ENCODE data around the gene FGF1.

FGF1 gene

GRCh38 chr5:142610176-142611001, 75.5 kb downstream of the FGF1 start:
- no peaks in the 10 kb centered on the region for H3K36me3 ChIP-seq (replicated peaks; ENCODE audit: low read depth, low read length)
- no peak overlapping the region for H3K9ac ChIP-seq (ENCODE audit: low read length)
- H2AFZ ChIP-seq (ENCODE audit: low read depth, low read length) = no peak overlapping the region
- no peaks in the 10 kb centered on the region for H4K20me1 ChIP-seq (ENCODE audit: insufficient read depth, low read length)
- no peak overlapping the region for H3K27ac ChIP-seq (ENCODE audit: low read length)
- H3K27me3 ChIP-seq (ENCODE audit: low read depth, low read length) = peaks cover 59% of the 10 kb centered on the region
- peaks cover 2% of the 10 kb centered on the region; the same call in 1 of the 2 replicates for H3K4me1 ChIP-seq (ENCODE audit: low read length)
- H3K79me2 ChIP-seq (ENCODE audit: low read length) = no peaks in the 10 kb centered on the region
- H3K4me3 ChIP-seq (ENCODE audit: low read length) = no peak overlapping the region
- H3K4me2 ChIP-seq (ENCODE audit: low read length) = peak overlapping the region; percentile 50
- H3K9me3 ChIP-seq (ENCODE audit: insufficient read depth, low read length) = no peaks in the 10 kb centered on the region
- TF ChIP-seq CTCF (IDR thresholded peaks at IDR 0.05; ENCODE audit: low read depth, low read length) (no peak), EZH2phosphoT487 (IDR thresholded peaks at IDR 0.05; ENCODE audit: low read depth) (no peak)

- Histone ChIP-seq H3K36me3 (replicated peaks; ENCODE audit: low read depth, low read length) (no peaks in the 10 kb centered on the region), H3K27ac (ENCODE audit: low read length) (no peak overlapping the region), H4K20me1 (ENCODE audit: insufficient read depth, low read length) (no peaks in the 10 kb centered on the region), H2AFZ (ENCODE audit: low read depth, low read length) (no peak overlapping the region), H3K9ac (ENCODE audit: low read length) (no peak overlapping the region), H3K4me2 (ENCODE audit: low read length) (no peak overlapping the region), H3K79me2 (ENCODE audit: low read length) (no peaks in the 10 kb centered on the region), H3K4me3 (ENCODE audit: low read length) (no peak overlapping the region), H3K27me3 (ENCODE audit: low read depth, low read length) (peaks cover 64% of the 10 kb centered on the region), H3K9me3 (ENCODE audit: insufficient read depth, low read length) (no peaks in the 10 kb centered on the region), H3K4me1 (ENCODE audit: low read length) (peaks cover 2% of the 10 kb centered on the region; the same call in 1 of the 2 replicates)
- TF ChIP-seq EZH2phosphoT487 (IDR thresholded peaks at IDR 0.05; ENCODE audit: low read depth) = no peak
- TF ChIP-seq CTCF (IDR thresholded peaks at IDR 0.05; ENCODE audit: low read depth, low read length) = no peak
Observed at GRCh38 chr5:142609142-142609541, 76.7 kb downstream of the FGF1 start.

- no peaks in the 10 kb centered on the region for H4K20me1 ChIP-seq (ENCODE audit: insufficient read depth, low read length)
- H3K9ac ChIP-seq (ENCODE audit: low read length) = no peak overlapping the region
- no peaks in the 10 kb centered on the region for H3K79me2 ChIP-seq (ENCODE audit: low read length)
- peaks cover 58% of the 10 kb centered on the region for H3K27me3 ChIP-seq (ENCODE audit: low read depth, low read length)
- H3K9me3 ChIP-seq (ENCODE audit: insufficient read depth, low read length) = no peaks in the 10 kb centered on the region
- no peak overlapping the region for H2AFZ ChIP-seq (ENCODE audit: low read depth, low read length)
- no peak overlapping the region for H3K4me2 ChIP-seq (ENCODE audit: low read length)
- H3K27ac ChIP-seq (ENCODE audit: low read length) = no peak overlapping the region
- H3K36me3 ChIP-seq (replicated peaks; ENCODE audit: low read depth, low read length) = no peaks in the 10 kb centered on the region
- TF ChIP-seq CTCF (IDR thresholded peaks at IDR 0.05; ENCODE audit: low read depth, low read length) (no peak), EZH2phosphoT487 (IDR thresholded peaks at IDR 0.05; ENCODE audit: low read depth) (no peak)
- 0 out of 2 replicates have a peak, but pooled peaks cover 2% of the 10 kb centered on the region for H3K4me1 ChIP-seq (ENCODE audit: low read length)
- no peak overlapping the region for H3K4me3 ChIP-seq (ENCODE audit: low read length)
Observed at GRCh38 chr5:142608081-142608480, 77.8 kb downstream of the FGF1 start.

- H4K20me1 ChIP-seq (ENCODE audit: insufficient read depth, low read length) = no peaks in the 10 kb centered on the region
- H2AFZ ChIP-seq (ENCODE audit: low read depth, low read length) = no peak overlapping the region
- no peaks in the 10 kb centered on the region for H3K36me3 ChIP-seq (replicated peaks; ENCODE audit: low read depth, low read length)
- TF ChIP-seq EZH2phosphoT487 (IDR thresholded peaks at IDR 0.05; ENCODE audit: low read depth) (no peak), CTCF (IDR thresholded peaks at IDR 0.05; ENCODE audit: low read depth, low read length) (no peak)
- peaks cover 41% of the 10 kb centered on the region for H3K27me3 ChIP-seq (ENCODE audit: low read depth, low read length)
- H3K4me1 ChIP-seq (ENCODE audit: low read length) = no peaks in the 10 kb centered on the region
- no peak overlapping the region for H3K4me2 ChIP-seq (ENCODE audit: low read length)
- H3K4me3 ChIP-seq (ENCODE audit: low read length) = no peak overlapping the region
- H3K27ac ChIP-seq (ENCODE audit: low read length) = no peak overlapping the region
- H3K9me3 ChIP-seq (ENCODE audit: insufficient read depth, low read length) = no peaks in the 10 kb centered on the region
- H3K9ac ChIP-seq (ENCODE audit: low read length) = no peak overlapping the region
- H3K79me2 ChIP-seq (ENCODE audit: low read length) = no peaks in the 10 kb centered on the region
Observed at GRCh38 chr5:142605611-142606010, 80.3 kb downstream of the FGF1 start.

All from OCI-LY3 (cell line).